Endodermal cell (in vitro differentiated cells): Measurements from ENCODE around the gene CAPG. TPM values are rescaled to one million over a fixed set of nuclear protein-coding genes. Genes with fewer than 3 reads are reported as not detected.
A peak's percentile ranks its signal among the peaks of the same experiment; 100 is the strongest.

Source experiments
- DNase-seq: peaks from one replicate; pipeline ENCODE4 v3.0.0-alpha.2; 2017
- H3K27ac ChIP-seq: 2 replicates; pipeline ENCODE4 v1.5.1; 2013; ENCODE audit warnings: mild to moderate bottlenecking, low read depth, low read length, moderate library complexity
- H3K27me3 ChIP-seq: 2 replicates; pipeline ENCODE4 v1.6.1; 2013; ENCODE audit warnings: mild to moderate bottlenecking, low read length, moderate library complexity; ENCODE audit not compliant: insufficient read depth, control insufficient read depth, poor library complexity, severe bottlenecking
- H3K36me3 ChIP-seq: 2 replicates; pipeline ENCODE4 v1.7.0; 2013; ENCODE audit warnings: mild to moderate bottlenecking, low read length, moderate library complexity; ENCODE audit not compliant: control insufficient read depth, insufficient read depth
- H3K4me1 ChIP-seq: one replicate; pipeline ENCODE4 v1.7.0; 2013; ENCODE audit warnings: low read length; ENCODE audit not compliant: control insufficient read depth, insufficient read depth
- H3K4me3 ChIP-seq: 2 replicates; pipeline ENCODE4 v1.5.1; 2013; ENCODE audit warnings: mild to moderate bottlenecking, low read length, moderate library complexity
- H3K9ac ChIP-seq: 2 replicates; pipeline ENCODE4 v1.6.1; 2013; ENCODE audit warnings: mild to moderate bottlenecking, low read length, moderate library complexity; ENCODE audit not compliant: poor library complexity, severe bottlenecking; ENCODE audit errors: extremely low read depth
- H3K9me3 ChIP-seq: 2 replicates; pipeline ENCODE4 v1.6.1; 2013; ENCODE audit warnings: mild to moderate bottlenecking, low read length, moderate library complexity; ENCODE audit not compliant: control insufficient read depth
- H3K27ac Mint-ChIP-seq: 2 replicates; pipeline ENCODE4 v1.8.0; 2020; ENCODE audit warnings: mixed read lengths
- H3K27me3 Mint-ChIP-seq: 2 replicates; pipeline ENCODE4 v1.8.0; 2021; ENCODE audit warnings: mild to moderate bottlenecking, mixed read lengths; ENCODE audit not compliant: insufficient read depth
- H3K36me3 Mint-ChIP-seq: 2 replicates; pipeline ENCODE4 v1.8.0; 2020; ENCODE audit warnings: low read depth, mixed read lengths
- H3K4me1 Mint-ChIP-seq: 2 replicates; pipeline ENCODE4 v1.8.0; 2020; ENCODE audit warnings: mixed read lengths
- H3K4me3 Mint-ChIP-seq: 2 replicates; pipeline ENCODE4 v1.8.0; 2020; ENCODE audit warnings: mild to moderate bottlenecking, moderate library complexity, mixed read lengths
- H3K9me3 Mint-ChIP-seq: 2 replicates; pipeline ENCODE4 v1.8.0; 2020; ENCODE audit warnings: mild to moderate bottlenecking, mixed read lengths
- WGBS, 2 experiments: methylation state at CpG; one replicate each; pipeline versions ENCODE4 v1.1.5 to v1.1.7; 2013; ENCODE audit warnings: missing lambda C conversion rate in 2 of 2, mixed read lengths in 1 of 2; ENCODE audit not compliant: insufficient coverage in 1 of 2, insufficient read length in 1 of 2; 5-methylcytosine and 5-hydroxymethylcytosine counted together
- total RNA-seq, 2 donors: library from RNA; stranded (reverse); fragmentation: NEBNext Ultra II Directional in 1 of 2; extraction: Animal tissue kit (Norgen Biotek cat#: 25700) in 1 of 2; gene quantifications; 2 replicates in 1 of 2; 3 replicates in 1 of 2; pipeline ENCODE4 v1.2.1, GENCODE V29; 2021
- TF ChIP-seq, protein P1 (sequence below): fragments of 200-600 bp; sonication (generic); conservative IDR thresholded peaks from 2 replicates; pipeline ENCODE4 v1.5.0; 2021; ENCODE audit warnings: antibody characterized with exemption, mild to moderate bottlenecking

CAPG gene
- total RNA-seq, 2 donors from 2014 or later, result 104 to 119 TPM

DNA sequence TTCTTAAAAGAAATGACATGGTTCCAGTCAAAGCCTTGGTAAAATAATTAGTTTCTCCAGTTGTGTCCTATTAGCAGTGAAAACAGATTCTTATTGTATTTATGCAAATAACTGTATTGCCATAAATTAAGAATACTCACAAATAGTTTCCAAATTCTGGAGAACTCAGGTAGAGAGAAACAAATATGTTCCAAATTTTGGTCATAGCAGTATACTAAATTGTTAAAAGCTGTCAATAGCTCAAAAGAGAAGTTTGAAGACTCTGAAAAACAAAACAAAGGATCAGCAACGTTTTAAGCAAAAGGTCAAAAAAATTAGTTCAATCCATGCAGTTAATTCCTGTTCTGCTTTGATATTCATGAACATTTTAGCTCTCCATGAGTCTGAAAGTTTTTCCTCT lies 30.1 kb downstream of the CAPG start:
- Histone ChIP-seq H3K4me3 (peak overlapping the region; percentile 51), H3K9ac (no peak overlapping the region), H3K36me3 (peaks cover 18% of the 10 kb centered on the region), H3K4me1 (peaks cover 3% of the 10 kb centered on the region), H3K27me3 (no peaks in the 10 kb centered on the region), H3K27ac (no peak overlapping the region), H3K9me3 (peaks cover 37% of the 10 kb centered on the region)
- Mint-ChIP-seq H3K36me3 (peaks cover 34% of the 10 kb centered on the region), H3K9me3 (peaks cover 35% of the 10 kb centered on the region), H3K4me3 (no peak overlapping the region), H3K27ac (no peak overlapping the region), H3K4me1 (peaks cover 29% of the 10 kb centered on the region), H3K27me3 (no peaks in the 10 kb centered on the region)
- WGBS, 2 experiments, result 81 to 92% methylated on average over 1 of the region's 1 CpG
- TF ChIP-seq, protein P1, sequence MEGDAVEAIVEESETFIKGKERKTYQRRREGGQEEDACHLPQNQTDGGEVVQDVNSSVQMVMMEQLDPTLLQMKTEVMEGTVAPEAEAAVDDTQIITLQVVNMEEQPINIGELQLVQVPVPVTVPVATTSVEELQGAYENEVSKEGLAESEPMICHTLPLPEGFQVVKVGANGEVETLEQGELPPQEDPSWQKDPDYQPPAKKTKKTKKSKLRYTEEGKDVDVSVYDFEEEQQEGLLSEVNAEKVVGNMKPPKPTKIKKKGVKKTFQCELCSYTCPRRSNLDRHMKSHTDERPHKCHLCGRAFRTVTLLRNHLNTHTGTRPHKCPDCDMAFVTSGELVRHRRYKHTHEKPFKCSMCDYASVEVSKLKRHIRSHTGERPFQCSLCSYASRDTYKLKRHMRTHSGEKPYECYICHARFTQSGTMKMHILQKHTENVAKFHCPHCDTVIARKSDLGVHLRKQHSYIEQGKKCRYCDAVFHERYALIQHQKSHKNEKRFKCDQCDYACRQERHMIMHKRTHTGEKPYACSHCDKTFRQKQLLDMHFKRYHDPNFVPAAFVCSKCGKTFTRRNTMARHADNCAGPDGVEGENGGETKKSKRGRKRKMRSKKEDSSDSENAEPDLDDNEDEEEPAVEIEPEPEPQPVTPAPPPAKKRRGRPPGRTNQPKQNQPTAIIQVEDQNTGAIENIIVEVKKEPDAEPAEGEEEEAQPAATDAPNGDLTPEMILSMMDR, result no peak
- DNase-seq, result no peak

DNA sequence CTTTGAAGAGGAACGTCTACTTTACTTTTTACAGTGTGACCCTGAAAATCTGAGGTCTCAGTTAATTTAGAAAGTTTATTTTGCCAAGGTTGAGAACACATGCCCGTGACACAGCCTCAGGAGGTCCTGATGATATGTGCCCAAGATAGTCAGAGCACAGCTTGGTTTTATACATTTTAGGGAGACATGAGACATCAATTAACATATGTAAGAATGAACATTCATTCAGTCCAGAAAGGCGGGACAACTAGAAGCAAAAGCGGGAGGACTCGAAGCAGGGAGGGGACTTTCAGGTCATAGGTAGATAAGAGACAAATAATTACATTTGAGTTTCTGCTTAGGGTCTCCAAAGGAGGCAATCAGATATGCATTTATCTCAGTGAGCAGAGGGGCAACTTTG lies 31.9 kb downstream of the CAPG start:
- H3K36me3 ChIP-seq, result peaks cover 18% of the 10 kb centered on the region
- Mint-ChIP-seq H3K4me1 (peaks cover 12% of the 10 kb centered on the region), H3K27ac (no peak overlapping the region), H3K36me3 (peaks cover 42% of the 10 kb centered on the region), H3K4me3 (no peak overlapping the region), H3K9me3 (peaks cover 42% of the 10 kb centered on the region), H3K27me3 (no peaks in the 10 kb centered on the region)
- DNase-seq, result no peak
- WGBS, 2 experiments, result 79 to 100% methylated on average over 5 of the region's 5 CpGs
- H3K9me3 ChIP-seq, result peaks cover 41% of the 10 kb centered on the region
- TF ChIP-seq, protein P1, result no peak
- no peaks in the 10 kb centered on the region for H3K27me3 ChIP-seq
- H3K4me1 ChIP-seq, result no peaks in the 10 kb centered on the region
- peak overlapping the region; percentile 53 for H3K4me3 ChIP-seq
- no peak overlapping the region for H3K9ac ChIP-seq
- no peak overlapping the region for H3K27ac ChIP-seq

DNA sequence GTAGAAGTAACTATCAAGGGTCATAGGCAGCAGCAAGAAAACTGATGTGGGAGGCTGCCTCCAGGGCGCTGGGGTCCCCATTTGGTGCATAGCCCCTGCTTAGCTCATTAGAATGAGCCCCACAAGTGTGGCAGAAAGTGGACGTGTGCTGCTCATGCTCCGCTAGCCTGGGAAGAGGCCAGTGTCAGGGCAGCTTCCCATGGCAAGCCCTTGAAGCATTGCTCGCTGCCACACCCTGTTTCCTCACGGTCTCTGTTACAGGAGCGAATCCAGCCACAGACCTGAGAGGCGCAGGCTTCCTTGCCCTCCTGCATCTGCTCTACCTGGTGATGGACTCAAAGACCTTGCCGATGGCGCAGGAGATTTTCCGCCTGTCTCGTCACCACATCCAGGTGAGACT lies 33.1 kb downstream of the CAPG start:
- Mint-ChIP-seq H3K9me3 (peaks cover 41% of the 10 kb centered on the region), H3K4me3 (no peak overlapping the region), H3K36me3 (peaks cover 40% of the 10 kb centered on the region), H3K4me1 (peaks cover 12% of the 10 kb centered on the region), H3K27ac (no peak overlapping the region), H3K27me3 (no peaks in the 10 kb centered on the region)
- WGBS, 2 experiments, result 94 to 96% methylated on average over 11 of the region's 11 CpGs
- TF ChIP-seq, protein P1, result no peak
- Histone ChIP-seq H3K4me3 (no peak overlapping the region), H3K27ac (no peak overlapping the region), H3K9me3 (peaks cover 34% of the 10 kb centered on the region), H3K36me3 (peaks cover 18% of the 10 kb centered on the region), H3K9ac (no peak overlapping the region), H3K4me1 (no peaks in the 10 kb centered on the region), H3K27me3 (no peaks in the 10 kb centered on the region)
- no peak for DNase-seq
